ES-I3 (cell line): ENCODE data around the gene TTC34.

Source experiments
- H3K36me3 ChIP-seq: 2 replicates; pipeline ENCODE4 v1.6.1; 2013; ENCODE audit warnings: mild to moderate bottlenecking, low read length, control low read depth, moderate library complexity; ENCODE audit not compliant: insufficient read depth
- H3K4me1 ChIP-seq: 2 replicates; pipeline ENCODE4 v1.6.1; 2013; ENCODE audit warnings: mild to moderate bottlenecking, control low read depth, low read length; ENCODE audit not compliant: insufficient read depth
- H3K9ac ChIP-seq: 2 replicates; pipeline ENCODE4 v1.6.1; 2013; ENCODE audit warnings: low read depth, mild to moderate bottlenecking, low read length, moderate library complexity
- H3K9me3 ChIP-seq: 2 replicates; pipeline ENCODE4 v1.6.1; 2013; ENCODE audit warnings: mild to moderate bottlenecking, low read length, moderate library complexity; ENCODE audit not compliant: control insufficient read depth, insufficient read depth

Gene TTC34

DNA sequence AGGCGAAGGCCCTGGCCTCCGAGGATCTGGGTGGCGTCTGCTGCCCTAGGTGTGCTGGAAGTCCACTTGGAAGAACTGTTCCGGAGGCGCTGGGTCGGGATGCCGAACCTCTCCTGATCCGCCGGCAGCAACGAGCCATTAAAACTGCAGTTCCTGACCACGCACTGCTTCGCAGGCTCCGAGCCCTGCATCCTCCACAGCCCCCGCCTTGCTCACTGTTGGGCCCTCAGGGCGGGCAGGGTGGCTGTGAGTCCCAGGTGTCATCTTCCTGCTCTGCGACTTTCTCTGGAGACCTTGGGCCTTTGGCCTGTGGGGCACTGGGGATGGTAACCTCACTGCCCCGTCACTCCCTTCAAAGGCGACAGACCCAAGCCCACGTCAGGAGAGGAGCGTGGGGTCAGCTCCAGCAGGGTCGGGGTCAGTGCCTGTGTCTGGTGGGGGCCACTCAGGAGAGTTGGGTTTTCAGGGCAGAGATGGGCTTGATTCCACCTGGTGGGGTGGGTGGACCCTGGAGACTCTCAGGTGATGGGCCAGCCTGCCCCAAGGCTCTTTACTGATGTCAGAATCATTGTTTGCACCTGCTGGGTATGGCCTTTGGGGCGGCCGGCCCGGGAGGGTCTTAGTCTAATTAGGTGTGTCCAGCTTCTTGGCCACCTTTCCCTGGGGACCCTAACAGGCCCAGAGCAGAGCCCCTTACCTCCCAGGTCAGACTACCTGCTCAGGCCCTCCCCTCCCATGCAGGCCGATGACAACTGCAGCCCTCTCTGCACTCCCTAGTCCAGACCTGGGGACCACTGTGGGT lies 211.9 kb downstream of the TTC34 start:
- Histone ChIP-seq H3K9ac (no peak overlapping the region), H3K36me3 (no peaks in the 10 kb centered on the region), H3K9me3 (no peaks in the 10 kb centered on the region), H3K4me1 (no peaks in the 10 kb centered on the region; the same call in 1 of the 2 replicates)

DNA sequence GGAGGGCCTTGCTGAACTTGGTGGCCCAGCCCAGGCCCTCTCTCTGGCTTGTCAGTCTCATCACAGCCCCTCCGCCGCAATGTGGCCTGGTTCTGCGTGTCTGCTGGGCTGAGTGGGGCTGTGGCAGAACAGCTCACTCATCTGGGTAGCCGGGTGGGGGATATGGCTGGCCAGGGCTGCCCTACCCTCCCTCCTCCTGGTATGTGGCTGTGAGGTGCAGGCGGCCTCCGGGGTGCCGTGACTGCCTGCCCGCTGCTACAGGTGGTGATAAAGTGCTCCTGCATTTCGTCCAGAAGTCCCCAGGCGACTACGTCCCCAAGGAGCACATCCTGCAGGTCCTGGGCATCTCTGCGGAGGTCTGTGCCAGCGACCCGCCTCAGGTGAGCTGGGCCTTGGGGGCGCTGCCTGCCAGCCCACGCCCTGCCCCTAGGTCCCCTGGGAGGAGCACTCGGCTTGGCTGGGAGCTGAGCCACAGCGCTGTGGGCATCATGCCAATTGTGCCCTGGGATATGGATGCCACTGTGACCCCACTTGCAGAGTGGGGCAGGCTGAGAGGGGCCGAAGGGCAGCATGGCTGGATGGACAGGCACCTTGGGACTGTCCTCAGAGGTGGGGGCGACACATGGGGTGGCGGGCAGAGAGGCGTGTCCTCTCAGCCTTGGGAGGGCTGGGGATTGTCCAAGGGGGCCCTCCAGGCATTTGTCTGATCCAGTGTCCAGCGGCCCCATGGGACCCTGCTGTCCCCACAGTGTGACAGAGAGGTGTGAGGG lies 212.6 kb downstream of the TTC34 start:
- Histone ChIP-seq H3K9me3 (no peaks in the 10 kb centered on the region), H3K9ac (no peak overlapping the region), H3K36me3 (no peaks in the 10 kb centered on the region), H3K4me1 (no peaks in the 10 kb centered on the region; the same call in 1 of the 2 replicates)

DNA sequence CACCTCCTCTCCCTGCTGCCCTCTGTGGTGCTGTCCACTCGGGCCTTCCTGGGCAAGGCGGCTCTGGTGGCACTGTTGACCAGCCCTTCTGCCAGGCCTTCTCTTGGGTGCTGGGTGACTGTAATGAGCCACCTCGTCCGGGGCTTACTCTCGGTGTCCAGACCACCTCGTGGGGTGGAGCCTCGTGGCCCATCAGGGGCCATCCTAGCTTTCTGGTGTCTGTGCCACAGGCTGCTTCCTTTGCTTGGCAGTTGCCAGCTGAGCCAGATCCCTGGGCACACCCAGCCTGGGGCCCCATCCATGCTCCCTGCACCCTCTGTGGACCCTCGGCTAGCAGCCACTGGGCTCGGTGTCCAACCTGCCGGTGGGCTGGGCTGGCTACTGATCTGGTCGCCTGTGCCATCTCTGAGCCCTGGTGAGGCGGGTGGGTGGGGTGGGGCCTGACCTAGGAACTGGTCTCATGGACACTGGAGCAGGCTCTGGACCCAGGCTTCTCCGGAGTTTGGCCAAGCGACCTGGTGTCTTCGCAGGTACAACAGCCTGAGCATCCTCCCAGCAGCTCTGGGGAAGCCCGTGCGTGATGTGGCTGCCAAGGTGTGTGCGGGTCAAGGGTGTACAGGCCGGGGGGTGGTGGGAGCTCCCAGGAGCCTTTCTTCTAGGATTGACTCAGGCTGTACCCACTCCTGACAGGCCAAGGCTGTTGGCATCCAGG lies 213.5 kb downstream of the TTC34 start:
- Histone ChIP-seq H3K9ac (peak overlapping the region; percentile 64; the same call in 1 of the 2 replicates), H3K36me3 (no peaks in the 10 kb centered on the region), H3K4me1 (no peaks in the 10 kb centered on the region; the same call in 1 of the 2 replicates), H3K9me3 (no peaks in the 10 kb centered on the region)

DNA sequence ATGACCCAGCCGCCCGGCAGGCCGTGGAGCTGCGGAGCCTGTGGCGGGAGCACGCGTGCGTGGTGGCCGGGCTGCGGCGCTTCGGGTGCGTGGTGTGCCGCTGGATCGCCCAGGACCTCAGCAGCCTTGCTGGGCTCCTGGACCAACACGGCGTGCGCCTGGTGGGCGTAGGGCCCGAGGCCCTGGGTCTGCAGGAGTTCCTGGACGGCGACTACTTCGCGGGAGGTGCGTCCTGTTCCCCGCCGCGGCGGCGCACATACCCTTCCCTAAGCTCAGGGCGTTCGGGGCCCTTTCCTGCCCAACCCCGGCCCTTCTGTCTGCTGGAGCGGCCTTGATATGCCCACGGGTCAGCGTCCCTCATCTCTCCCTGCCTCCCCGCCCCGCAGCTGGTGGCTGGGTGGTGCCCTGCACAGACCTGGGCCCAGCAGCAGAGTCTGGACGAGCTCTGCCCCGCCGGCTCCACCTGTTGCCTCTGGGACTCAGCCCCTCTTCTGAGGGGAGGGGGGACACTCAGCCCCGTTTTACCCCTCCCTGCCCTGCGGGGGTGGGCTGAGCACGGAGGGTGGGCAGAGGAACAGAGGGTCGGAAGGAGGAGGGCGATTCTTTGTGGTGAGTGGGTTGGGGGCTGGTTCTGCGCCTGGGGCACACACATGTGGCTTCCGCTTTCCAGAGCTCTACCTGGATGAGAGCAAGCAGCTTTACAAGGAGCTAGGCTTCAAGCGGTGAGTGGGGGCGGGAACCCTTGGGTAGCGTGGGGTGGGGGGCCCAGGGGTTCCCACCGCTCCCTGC lies 214.2 kb downstream of the TTC34 start:
- Histone ChIP-seq H3K9ac (peak overlapping the region; percentile 64), H3K9me3 (no peaks in the 10 kb centered on the region), H3K36me3 (no peaks in the 10 kb centered on the region), H3K4me1 (no peaks in the 10 kb centered on the region; the same call in 1 of the 2 replicates)

DNA sequence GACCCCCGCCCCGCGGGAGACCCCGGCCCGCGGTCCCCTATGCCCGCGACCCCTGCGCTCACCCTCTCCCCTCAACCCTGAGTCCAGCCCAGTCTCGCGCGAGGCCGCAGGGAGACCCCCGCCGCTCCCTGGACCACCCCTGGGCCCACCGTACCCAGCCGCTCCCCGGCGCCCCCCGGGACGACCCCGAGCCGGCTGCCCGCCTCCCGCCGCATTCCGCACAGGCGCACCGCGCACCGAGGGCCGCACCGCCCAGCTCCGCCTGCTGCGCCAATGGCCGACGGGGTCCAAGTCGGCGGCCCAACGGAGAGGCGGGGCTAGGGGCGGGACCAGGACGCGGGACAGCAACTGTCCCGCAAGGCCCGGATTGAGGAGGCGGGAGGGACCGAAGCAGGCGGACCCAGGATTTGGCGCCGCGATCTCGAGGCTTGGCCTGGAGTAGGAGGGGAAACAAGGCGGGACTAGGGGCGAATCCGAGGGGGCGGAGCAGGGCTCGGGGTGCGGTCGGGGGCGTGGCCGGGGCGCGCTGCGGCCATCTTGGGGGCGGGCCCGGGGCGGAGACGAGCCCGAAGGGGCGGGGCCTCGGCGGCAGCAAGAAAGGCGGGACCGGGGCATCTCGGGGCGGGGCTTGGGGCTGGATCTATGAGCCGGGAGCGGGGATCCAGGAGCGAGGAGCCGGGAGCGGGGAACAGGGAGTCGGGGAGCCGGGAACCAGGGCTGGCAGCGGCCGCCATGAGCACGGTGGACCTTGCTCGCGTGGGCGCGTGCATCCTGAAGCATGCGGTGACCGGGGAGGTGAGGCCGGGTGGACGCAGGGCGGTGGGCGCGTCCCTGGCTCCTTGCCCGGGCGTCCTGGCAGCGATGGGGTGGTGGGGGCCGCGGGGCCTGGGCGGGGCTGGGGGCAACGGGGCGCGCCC lies 215.1 kb downstream of the TTC34 start, which contains the start of gene PRXL2B:
Gene PRXL2B (plus strand): TSS at position 624 of the 917 bp plus-strand sequence. CDS start 109 bp downstream, at position 733.
- no peaks in the 10 kb centered on the region; the same call in 1 of the 2 replicates for H3K4me1 ChIP-seq
- H3K9me3 ChIP-seq: no peaks in the 10 kb centered on the region; the same call in 1 of the 2 replicates
- peak within 1 kb of the TSS; percentile 64 for H3K9ac ChIP-seq
- H3K36me3 ChIP-seq: no peaks in the 10 kb centered on the region
